CD4-positive, CD25-positive, alpha-beta regulatory T cell (primary cell): ENCODE results near the gene MRTFA. TPM values are rescaled to one million over a fixed set of nuclear protein-coding genes. Genes with fewer than 3 reads are reported as not detected.

Experiments used
- polyA plus RNA-seq, 4 donors: library from polyadenylated mRNA; unstranded; fragments of 300-500 nt; fragmentation: Illumina TruSeq; gene quantifications; one replicate each; pipeline ENCODE4 v1.2.3, GENCODE V29; 2021
- total RNA-seq: library from RNA; stranded (reverse); gene quantifications from one replicate; pipeline ENCODE4 v1.2.3, GENCODE V29; 2022

The MRTFA gene
- total and polyA plus RNA-seq, 5 donors from 2014 or later: 11.3 to 94.5 (median 16.4) TPM

Other genes starting within 250 kb of the MRTFA start
- gene MCHR1, start 42.8 kb upstream of the MRTFA start, total RNA-seq: not detected
- not detected for gene MCHR1, start 42.8 kb upstream of the MRTFA start, polyA plus RNA-seq
- gene SLC25A17, start 182.6 kb upstream of the MRTFA start, total RNA-seq: 12.0 TPM
- 10 to 100 TPM; 22.4 to 32.9 (median 23.6) TPM for gene SLC25A17, start 182.6 kb upstream of the MRTFA start, polyA plus RNA-seq
- 122 TPM for gene ST13, start 219.9 kb upstream of the MRTFA start, total RNA-seq
- 100 to 1,000 TPM; 149 to 194 (median 169) TPM for gene ST13, start 219.9 kb upstream of the MRTFA start, polyA plus RNA-seq
- 15.3 TPM for gene XPNPEP3, start 220.4 kb upstream of the MRTFA start, total RNA-seq
- gene XPNPEP3, start 220.4 kb upstream of the MRTFA start, polyA plus RNA-seq: 10 to 100 TPM in 1 of 4 donors, 1 to 10 TPM in 3; 2.4 to 11.8 (median 4.6) TPM
- not detected for gene DNAJB7, start 225.4 kb upstream of the MRTFA start, total RNA-seq
- under 1 TPM in 3 of 4 donors, not detected in 1; 0.20 to 0.23 (median 0.22) TPM for gene DNAJB7, start 225.4 kb upstream of the MRTFA start, polyA plus RNA-seq